Esophagus muscularis mucosa (tissue), 2 donors: Measurements from ENCODE around the gene TRIM49.
"Not testable (repeated sequence)": the region's sequence is repeated elsewhere in the genome, so short reads cannot be mapped to it uniquely, and the experiment has no call there.

Experiments
- POLR2A ChIP-seq: fragments of 450-650 bp; IDR thresholded peaks from one replicate; pipeline ENCODE4 v1.6.1; 2017; ENCODE audit warnings: antibody characterized with exemption, moderate library complexity, mild to moderate bottlenecking, low read depth
- POLR2AphosphoS5 ChIP-seq, 2 donors: sonication (generic); formaldehyde crosslinking; IDR thresholded peaks; one replicate each; pipeline ENCODE4 v1.6.1; 2017; ENCODE audit warnings: antibody characterized with exemption in 2 of 2

DNA sequence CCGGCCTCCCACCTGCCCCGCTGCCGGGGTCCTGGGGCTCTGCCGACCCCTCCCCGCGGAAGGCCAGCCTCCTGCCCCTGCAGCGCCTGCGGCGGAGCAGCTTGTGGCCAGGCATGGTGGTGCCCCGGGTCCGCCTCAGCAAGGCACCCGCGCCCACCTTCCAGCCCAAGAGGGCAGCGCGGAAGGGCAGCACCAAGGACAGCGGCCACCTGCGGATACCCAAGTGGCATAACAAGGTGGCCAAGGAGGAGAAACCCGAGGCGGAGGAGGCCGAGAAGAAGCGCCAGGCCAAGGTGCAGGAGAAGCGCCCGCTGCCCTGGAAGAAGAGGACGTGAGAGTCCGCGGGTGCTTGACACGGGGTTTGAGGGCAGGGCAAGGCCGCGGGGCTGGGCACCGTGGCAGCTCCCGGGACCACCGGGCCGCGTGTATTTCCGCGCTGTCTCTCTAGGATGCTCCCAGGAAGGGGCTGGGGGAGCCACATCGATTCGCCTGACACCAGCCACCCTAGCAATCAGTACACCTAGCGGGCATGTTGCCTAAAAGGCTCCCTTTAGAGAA, 20.8 kb downstream of the TRIM49 start:
- not testable (repeated sequence) for TF ChIP-seq POLR2A; POLR2AphosphoS5 (IDR thresholded peaks at IDR 0.05)
